M059J (cell line): Measurements from ENCODE around the gene EMP3. TPM values are rescaled to one million over a fixed set of nuclear protein-coding genes. Genes with fewer than 3 reads are reported as not detected.
A peak's percentile ranks its signal among the peaks of the same experiment; 100 is the strongest.
"Not testable (repeated sequence)": the region's sequence is repeated elsewhere in the genome, so short reads cannot be mapped to it uniquely, and the experiment has no call there.

Experiments
- DNase-seq: peaks from one replicate; pipeline ENCODE4 v3.0.0-alpha.2; 2012; ENCODE audit warnings: low read depth
- total RNA-seq: library from RNA; depleted of rRNA; stranded (reverse); fragments of >200 nt; shearing (Covaris generic); gene quantifications from 2 replicates; pipeline ENCODE4 v1.2.3, GENCODE V29; 2014

EMP3 gene
- total RNA-seq, 1 experiment from 2014 or later, result 98.0 TPM

DNA sequence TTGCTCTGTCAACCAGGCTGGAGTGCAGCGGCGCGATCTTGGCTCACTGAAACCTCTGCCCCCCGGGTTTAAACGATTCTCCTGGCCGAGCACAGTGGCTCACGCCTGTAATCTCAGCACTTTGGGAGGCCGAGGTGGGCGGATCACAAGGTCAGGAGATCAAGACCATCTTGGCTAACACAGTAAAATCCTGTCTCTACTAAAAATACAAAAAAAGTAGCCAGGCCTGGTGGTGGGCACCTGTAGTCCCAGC lies 7.7 kb upstream of the EMP3 start:
- not testable (repeated sequence) for DNase-seq

DNA sequence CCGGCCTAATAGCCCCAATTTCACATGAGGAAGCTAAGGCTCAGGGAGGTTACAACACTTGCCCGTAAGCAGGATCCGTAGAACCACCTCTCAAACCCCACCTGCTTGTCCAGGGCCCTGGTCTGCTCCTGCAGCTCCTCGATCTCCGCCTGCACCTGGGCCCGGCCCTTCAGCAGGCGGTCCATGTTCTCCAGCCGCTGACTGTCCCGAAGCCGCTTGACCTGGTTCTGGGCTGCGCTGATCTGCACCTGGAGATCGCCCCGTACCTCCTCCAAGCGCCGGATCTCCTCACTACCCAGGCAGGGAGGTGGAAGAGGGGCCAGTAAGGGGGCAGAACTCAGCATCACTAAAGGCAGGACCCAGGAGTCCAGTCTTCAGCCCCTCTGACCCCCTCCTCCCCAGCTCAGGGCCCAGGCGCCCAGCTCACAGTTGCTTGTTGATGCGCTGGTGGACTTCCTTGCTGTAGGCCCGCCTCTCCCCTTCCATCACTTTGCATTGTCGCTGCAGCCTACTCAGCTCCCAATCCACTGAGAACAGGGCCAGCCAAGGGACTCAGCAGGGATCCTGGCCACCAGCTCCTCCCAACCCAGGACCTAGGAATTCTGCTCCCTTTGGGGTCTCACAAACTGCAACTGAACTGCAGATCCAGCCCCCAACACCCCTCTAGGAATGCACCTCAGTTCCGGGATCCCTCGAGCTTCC lies 6.9 kb upstream of the EMP3 start:
- DNase-seq, result no peak

DNA sequence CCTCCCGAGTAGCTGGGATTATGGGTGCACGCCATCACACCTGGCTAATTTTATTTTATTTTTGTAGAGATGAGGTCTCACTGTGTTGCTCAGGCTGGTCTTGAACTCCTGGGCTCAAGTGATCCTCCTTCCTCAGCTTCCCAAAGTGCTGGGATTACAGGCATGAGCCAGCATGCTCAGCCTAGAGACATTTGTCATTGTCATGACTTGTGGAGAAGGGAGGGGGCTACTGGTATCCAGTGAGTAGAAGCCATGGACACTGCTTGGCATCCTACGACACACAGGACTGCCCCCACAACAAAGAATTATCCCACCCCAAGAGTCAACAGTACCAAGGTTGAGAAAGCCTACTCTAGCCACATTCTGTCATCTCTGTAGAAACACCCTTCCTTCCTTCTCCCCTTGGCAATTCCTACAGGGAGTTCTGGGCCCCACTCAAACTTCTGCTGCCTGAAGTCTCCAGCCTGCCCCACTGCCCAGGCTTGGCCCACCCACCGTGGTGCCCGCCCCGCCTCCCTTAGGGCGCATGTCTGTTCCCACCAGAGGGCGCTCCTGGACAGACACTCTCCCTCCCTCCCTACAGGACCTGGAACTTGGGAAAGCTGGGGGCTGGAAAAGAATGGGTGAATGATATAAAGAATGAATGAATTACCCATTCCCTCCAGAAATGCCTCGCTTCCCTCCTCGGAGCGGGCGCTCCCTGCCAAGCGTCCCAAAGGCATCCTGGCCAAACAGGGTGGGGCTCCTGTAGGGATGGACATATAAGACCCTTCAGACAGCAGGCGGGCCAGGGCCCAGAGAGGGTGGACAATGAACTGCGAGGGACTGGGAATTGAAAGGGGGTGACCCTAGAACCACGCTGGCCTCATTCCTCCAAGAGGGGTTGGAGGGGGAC lies 5.5 kb upstream of the EMP3 start:
- peak; percentile 78 for DNase-seq

DNA sequence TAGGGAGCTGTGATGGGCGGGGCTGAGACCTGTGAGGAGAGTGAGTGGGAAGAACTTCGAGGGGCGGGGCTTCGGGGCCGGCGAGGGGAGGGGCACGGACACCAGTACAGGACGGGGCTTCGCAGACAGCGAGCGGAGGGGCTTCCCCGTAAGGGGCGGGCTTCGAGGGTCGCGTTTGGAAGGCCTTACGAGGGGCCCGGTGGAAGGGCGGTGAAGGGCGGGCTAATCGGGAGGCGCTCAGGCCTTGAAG lies 4.1 kb upstream of the EMP3 start:
- no peak for DNase-seq

DNA sequence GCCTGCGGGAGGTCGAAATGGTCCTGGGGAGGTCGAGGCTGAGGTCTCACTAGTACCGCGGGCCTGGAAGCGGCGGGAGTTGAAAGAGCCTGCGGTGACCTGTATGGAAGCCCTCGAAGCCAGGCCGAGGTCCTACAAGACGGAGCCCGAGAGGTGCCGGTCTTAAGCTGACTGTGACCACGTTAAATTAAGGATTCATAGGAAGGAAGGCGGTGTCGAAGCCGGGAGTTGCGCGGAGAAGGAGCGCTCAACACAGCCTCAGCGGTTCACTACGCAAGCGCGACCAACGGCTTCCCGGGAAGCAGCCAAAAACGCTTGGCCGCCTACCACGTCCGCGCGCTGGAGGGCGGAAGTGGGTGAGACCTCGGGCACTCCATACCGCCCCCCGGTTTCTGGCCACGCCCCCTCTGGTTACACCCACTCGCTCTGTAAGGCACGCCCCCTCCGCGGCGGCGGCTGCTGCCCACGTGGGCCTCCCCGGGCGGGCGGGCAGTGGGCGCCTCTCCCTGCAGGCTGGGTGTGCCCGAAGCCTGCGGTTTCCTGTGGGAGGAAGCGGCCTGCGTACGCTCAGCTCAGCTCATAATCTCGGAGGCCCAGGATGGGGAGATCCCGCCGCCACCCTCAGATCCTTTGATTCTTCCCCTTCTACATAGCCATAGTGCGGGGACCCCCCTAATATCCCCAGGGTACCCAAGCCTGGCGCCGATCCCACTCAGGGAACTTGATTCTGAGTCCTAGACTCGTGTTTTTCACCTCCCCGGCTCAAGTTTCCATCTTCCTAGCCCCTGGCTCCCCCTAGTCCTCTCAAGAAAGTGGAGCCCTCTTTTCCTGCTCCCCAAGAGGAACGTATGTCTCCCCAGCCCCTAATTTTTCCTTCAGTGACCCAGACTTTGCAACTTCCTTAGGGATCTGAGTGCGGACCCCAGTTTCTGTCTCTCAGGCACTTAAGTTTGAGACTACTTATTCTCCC lies 3.4 kb upstream of the EMP3 start:
- peak; percentile 97 for DNase-seq

DNA sequence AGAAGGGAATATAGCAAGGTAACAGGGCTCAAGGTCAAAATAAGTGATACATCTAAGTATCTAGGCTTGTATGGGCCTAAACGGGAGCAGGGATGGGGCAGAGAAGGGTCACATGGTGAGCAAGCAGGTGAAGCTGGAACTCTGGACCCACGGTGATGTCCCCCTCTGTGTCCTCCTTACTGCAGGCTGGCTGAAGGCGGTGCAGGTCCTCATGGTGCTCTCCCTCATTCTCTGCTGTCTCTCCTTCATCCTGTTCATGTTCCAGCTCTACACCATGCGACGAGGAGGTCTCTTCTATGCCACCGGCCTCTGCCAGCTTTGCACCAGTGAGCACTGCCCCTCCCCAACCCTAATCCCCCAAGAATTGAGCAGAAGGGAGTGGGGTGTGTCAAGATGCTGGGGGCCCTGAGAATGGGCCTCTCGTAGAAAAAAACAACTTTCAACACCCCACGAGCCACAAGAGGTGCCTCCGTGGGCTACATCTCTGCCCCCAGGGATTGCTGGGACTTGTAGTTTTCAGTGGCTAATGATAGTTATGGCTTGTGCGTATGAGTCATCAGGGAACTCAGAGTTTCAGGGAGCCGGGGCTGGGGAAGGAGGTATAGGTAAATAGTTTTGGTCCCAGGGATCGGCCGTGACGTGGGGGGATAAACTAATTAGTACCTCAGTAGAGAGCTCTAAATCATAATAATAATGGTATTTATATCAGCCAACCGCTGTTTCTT lies 4.0 kb downstream of the EMP3 start:
- peak; percentile 64 for DNase-seq

DNA sequence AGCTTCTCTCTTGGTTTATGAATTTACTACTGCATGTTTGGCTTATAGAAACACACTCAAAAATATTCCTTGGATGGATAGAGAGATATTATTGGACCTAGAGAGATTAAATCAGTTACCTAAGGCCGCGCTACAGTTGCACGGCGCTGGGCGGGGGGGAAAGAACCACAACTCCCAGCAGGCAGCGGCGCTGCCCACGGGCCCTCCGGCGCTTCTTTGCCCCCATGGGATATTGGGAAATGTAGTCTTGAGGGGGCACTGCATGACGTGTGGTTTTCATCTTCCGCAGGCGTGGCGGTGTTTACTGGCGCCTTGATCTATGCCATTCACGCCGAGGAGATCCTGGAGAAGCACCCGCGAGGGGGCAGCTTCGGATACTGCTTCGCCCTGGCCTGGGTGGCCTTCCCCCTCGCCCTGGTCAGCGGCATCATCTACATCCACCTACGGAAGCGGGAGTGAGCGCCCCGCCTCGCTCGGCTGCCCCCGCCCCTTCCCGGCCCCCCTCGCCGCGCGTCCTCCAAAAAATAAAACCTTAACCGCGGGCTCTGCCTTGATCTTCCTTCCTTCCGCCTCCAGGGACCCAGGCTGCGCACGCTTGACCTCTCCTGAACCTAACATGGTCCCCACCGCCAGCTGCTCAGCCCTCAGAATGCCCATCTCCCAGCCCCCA lies 4.8 kb downstream of the EMP3 start:
- DNase-seq, result no peak

DNA sequence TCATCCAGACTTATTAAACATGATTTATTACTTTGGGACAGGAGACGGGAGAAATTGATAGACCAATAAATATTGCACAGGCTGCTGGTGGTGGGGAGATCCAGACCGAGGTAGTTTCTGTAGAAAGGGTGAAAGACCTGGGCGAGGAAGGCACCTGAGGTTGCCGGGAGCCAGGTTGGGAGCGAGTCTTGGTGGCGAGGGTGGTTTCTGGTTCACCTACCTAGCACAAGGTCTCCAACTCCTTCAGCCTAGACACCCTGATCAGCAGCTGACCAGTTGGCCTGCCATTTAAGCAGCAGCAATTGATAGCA lies 7.0 kb downstream of the EMP3 start:
- DNase-seq, result no peak

DNA sequence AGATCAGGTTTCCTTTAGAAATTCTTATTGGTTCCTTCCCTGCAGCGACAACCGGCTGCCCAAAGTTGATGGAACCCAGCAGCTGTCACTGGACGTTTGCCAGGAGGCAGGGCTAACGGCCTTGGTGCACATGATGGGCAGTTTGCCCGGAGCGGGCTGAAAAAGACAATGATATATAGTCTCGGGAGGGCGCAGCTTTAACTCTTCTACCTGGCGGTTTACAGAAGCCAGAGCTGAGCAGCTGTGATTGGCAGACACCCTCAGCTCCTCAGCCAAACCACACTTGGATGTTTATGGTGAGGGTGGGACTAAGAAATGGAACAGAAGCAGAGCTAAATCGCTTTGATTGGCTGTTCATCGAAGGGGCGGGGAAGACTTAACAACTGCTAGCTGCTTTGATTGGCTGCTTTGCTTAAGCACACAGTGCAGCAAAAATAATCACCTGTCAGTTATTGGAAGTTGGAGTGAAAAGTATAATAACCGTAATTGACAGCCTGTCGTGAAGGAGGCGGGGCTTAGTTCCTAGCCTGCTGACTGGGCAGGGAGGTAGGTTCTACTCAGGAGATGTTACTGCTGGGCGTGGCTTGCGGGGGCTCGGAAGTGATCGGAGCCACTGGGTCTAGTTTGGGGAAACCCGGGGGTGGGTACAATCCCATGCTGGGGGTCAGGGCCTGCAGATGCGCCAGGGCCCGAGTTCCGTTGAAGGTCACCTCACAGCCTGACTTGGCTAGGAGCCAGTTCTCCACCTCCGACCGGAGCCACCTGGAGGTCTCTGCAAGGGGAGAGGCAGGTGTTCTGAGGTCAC lies 7.5 kb downstream of the EMP3 start:
- DNase-seq, result peak; percentile 98

DNA sequence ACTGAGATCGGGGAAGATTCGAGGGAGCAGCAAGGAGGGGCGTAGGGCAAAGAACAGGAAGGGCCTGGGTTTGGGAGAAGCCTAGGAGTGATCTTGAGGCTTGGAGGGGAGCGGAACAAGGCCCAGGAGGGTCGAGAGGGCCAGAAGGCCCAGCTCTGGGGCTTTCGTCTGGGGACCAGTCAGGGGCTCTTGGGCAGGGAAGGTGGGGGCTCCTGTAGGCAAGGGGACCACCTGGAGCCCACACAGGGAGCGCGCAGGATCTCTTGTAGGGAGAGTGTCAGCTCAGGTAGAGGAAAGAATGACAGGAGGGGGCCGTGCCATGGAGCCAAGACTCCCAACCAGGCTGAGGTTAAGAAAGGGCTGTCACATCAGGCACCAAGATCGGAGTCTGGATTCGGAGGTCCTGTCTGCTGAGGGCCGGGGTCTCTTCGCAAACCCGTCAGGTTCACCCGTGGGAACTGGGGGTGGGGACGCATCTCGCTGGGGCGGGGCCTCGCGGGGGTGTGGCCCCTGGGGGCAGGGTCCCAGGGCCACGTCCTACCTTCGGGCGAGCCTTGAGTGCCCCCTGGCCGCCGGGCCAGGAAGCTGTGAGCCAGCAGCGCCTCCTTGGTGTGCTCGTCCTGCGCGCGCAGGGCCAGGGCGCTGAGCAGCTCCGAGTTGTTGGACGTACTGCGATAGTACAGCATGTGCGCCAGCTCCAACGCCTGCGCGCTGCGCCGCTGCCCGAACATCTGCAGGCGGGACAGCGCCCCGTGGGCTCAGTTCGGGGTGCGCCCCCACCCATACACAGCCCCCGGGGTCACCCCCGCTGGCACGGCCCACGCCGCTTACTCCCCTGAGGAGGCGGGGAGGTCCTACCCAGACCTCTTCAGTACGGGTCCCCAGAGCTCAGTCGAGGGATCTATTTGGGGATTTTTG lies 8.4 kb downstream of the EMP3 start:
- peak; percentile 78 for DNase-seq

DNA sequence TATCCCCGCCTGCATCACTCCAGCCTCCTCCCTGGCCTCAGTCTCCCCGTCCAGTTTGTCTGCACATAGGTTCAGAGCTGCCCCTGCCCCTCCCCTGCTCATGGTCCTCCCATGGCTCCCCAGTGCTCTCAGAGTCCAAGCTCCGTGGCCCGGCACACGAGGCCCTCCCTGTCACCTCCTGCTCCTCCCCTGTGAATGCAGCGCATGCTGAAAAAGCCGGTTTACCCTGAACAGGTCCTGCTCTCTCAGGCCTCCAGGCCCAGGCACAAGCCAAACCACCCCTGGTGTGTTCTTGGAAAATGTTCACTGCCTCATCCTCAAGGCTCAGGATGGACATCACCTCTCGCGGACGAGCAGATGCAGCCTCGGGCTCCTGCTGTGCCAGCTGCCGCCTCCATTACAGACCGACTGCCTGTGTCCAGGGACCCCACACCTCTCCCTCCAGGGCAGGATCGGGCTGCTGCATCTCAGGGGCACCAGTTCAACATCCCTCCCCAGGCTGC lies 13.0 kb downstream of the EMP3 start:
- DNase-seq, result no peak

DNA sequence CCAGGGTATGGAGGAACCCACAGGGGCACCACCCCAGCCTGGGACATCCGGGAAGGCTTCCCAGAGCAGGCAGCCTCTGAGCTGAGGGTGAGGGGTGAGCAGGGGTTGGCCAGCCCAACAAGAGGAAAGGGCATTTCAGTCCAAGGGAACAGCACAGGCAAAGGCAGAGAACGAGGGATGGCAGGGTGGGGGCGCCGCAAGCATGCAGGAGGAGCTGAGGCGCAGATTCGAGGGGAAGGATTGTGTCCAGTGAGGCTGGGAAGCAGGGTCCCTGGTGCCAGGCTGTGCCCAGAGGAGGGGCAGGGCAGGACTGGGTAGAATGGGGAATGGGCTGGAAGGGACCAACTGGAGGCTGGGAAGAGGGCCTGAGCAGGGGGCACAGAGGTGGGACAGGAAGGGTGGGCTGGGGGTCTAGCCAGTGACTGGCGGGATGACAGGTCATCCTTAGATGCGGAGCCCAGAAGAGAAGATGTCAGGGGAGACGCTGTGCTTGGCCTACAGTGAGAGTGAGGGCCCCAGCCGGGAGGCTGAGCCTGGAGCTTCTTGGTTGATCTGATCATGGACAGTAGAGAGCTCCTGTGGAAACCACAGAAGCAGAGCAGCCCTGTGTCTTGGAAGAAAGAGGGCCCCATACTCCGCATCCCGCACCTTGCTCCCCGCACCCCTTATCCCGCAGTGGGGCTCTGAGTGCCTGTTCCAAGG lies 13.6 kb downstream of the EMP3 start:
- no peak for DNase-seq

DNA sequence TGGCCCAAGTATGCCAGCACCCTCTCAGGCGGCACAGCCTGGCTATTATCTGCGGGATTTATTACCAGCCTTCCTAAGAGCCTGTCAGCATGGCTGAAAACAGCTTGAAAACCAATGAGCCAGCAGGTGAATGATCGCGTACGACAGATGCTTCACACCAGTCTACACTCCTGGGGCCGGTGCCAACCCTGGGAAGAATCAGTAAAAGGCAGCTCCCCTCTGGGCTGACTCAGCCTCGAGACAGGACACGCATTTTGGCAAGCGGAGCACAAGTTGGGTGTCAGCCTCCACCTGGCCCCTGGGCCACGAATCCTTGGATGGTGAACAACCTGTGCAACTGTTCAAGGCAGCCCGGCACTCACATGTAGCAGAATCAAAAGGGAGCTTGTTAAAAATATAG lies 15.6 kb downstream of the EMP3 start:
- DNase-seq, result peak; percentile 85

DNA sequence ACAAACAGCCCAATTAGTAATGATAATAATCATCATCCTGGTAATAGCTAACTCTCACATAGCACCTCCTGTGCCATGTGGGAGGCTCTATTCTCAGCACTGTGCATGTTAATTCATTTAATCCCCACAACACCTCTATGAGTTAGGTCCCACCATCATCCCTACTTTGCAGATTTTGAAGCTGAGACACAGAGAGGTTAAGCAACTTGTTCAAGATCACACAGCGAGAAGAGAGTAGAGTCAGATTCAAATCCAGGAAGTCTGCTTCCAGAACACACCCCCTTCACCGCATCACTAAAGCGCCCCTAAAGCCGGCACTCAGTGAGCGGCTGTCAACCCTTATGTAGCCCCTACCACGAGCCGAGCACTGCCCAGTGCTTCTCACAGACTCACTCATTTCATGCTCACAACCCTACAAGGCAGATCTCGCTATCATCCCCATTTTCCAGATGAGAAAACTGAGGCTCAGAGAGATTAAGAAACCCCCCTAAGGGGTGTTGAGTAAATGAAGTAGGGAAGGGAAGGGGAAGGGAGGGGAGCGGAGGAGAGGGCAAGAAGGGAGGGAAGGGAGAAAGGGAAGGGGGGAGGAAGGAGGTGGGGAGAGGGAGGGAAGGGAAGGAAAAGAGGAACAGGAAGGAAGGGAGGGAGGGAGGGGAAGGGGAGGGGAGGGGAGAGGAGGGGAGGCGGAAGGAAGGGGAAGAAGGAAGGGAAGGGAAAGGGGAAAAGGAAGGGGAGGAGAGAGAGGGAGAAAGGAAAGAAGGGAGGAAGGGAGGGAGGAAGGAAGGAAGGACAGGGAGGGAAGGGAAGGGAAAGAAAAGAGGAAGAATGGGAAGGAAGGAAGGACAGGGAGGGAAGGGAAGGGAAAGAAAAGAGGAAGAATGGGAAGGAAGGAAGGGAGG lies 16.4 kb downstream of the EMP3 start:
- DNase-seq, result no peak

DNA sequence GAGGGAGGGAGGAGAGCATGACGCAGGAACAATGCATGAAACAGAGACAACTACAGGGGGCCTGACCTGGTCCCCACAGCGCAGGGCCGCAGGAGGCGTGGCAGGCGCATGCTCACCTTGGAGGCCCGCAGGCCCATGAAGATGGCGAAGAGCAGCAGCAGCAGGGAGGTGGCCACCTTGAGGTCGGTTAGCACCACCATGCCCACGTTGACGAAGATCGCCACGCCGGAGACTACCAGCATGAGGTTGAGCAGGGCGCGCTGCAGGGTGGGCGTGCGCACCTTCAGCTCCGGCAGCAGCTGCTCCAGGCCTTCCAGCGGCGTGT lies 17.0 kb downstream of the EMP3 start:
- DNase-seq, result no peak

DNA sequence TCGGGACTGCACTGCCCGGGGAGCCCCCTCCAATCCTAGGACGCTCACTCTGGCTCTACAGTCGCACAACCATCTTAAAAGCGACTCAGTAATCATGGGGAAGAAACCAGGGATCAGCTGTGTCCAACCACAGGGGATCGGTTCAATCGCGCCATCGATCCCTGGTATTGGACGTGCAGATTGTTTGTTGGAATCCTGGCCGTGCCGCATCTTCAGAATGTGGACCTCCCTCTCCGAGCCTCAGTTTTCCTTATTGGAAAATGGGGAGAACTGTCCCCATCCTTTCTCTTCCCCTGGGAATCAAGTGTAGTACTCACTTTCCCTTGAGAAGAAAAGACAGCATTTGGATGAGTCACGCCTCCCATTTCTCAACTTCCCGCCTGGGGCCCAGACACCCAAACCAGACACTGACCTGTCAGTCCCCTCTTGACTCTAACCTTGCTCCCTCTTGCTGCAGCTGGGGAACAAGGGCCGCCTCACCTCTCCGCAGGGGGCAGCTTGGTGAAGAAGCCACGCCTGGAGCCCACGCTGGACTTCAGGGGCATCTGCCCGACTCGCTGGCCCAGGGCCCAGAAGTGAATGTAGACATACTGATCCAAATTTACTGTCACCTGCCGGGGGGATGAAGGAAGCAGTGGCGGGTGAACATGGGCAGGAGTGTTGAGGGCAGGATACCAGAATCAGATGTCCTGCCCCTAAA lies 17.6 kb downstream of the EMP3 start:
- DNase-seq, result peak; percentile 45

DNA sequence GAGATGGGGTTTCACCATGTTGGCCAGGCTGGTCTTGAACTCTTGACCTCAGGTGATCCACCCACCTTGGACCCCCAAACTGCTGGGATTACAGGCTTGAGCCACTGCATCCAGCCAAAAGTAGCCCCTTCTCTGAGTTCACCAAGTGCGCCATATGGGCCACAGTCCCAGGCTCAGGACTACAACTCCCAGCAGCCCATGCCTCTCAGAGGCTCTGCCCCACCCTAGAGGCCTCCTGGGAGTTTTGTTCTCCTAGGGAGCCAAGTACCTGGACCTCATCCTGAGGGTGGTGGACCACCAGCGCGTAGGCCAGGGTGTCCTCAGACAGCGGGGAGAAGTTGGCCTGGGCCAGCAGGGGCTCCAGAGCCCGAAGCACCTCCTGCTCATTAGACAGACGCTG lies 19.5 kb downstream of the EMP3 start:
- no peak for DNase-seq
